HG02981 (cell line): ENCODE results near the gene STX17.
"Not testable (repeated sequence)": the region's sequence is repeated elsewhere in the genome, so short reads cannot be mapped to it uniquely, and the experiment has no call there.

Experiments used
- ATAC-seq: cut with Tn5 transposase; IDR thresholded peaks from one replicate; pipeline ENCODE4 v1.9.1; 2021; ENCODE audit warnings: mild to moderate bottlenecking, moderate library complexity; ENCODE audit not compliant: unreplicated experiment

STX17 gene

DNA sequence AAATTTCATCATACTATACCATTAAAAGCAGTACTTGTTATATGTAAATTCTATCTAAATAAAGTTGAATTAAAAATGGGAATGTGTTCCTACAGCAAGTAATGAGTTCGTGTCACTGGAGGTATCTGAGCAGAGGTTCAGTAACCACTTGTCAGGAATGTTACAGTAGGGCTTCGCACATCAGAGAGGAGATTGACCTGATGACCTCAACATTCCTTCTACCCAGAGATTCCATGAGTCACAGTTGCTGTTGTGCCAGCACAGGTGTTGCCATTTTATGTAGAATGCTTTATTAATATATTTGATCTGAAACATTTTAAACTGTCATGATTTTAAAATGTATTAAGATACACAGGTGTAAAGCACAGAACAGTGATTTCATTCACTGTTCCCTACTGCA, 60.3 kb downstream of the STX17 start:
- ATAC-seq = no peak

DNA sequence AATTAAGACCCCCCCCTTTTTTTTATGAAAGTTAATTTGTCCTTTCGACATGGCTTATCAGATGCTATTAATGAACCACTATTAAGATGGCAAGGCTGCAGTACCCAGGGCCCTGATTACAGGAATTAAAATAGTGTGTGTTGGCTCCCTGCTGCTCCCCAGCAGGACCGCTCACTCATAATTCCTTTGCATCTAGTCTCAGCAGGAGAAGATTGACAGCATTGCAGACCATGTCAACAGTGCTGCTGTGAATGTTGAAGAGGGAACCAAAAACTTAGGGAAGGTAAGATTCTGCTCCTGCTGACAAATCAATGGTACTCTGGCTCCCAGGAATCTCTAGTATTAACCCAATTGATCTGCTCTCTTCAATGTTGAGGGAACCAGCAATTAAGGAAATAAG, 61.0 kb downstream of the STX17 start:
- ATAC-seq = no peak

DNA sequence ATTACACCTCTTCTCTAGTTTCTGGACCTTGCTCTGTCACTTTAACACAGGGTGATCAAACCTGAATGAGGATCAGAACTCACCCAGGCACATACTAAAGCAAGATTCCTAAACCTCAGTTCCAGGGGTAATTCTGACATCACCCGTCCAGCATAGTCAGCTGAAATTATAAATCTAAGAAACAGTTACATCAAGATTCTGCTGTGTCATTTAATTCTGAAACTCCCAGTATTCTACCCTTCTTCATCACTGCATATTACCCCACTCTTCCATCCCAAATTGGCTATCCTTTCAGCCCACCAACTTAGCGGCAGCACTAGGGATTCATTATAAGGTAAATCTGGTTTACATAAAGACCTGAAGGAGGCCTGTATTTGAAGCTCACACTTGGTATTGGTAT, 64.0 kb downstream of the STX17 start:
- no peak for ATAC-seq

DNA sequence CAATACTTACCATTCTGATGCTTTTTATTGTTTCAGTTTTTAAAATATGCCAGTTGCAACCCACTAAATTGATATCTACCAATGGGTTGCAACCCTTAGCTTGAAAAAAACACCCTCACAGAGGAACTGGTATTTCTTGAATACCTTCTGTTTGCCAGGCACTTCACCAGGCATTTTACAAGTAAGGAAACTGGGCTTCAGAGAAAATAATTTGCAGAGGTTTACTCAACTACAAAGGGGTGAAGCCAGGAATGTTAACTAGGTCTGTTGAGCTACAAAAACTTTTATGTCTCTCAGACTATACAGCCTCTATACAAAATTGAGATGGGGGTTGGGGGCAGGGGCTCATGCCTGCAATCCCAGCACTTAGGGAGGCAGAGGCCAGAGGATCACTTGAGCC, 65.0 kb downstream of the STX17 start:
- ATAC-seq = no peak

DNA sequence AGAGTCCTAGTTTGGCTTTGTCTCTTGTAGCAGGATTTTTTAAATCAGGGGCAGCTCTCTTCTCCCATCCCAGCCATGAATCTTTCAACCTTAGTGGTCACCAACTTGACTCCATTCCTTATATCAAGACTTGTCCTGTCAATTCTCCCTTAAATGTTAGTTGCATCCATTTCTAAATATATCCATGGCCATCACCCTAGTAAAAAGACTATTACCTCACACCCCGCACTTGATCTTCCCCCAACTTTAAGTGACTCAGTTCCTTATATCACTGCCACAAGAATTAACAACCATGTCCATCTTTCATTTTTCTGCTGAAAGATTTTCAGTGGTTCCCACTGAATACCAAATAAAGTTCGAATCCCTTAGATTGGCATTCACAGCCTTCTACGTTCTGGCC, 67.0 kb downstream of the STX17 start:
- no peak for ATAC-seq

DNA sequence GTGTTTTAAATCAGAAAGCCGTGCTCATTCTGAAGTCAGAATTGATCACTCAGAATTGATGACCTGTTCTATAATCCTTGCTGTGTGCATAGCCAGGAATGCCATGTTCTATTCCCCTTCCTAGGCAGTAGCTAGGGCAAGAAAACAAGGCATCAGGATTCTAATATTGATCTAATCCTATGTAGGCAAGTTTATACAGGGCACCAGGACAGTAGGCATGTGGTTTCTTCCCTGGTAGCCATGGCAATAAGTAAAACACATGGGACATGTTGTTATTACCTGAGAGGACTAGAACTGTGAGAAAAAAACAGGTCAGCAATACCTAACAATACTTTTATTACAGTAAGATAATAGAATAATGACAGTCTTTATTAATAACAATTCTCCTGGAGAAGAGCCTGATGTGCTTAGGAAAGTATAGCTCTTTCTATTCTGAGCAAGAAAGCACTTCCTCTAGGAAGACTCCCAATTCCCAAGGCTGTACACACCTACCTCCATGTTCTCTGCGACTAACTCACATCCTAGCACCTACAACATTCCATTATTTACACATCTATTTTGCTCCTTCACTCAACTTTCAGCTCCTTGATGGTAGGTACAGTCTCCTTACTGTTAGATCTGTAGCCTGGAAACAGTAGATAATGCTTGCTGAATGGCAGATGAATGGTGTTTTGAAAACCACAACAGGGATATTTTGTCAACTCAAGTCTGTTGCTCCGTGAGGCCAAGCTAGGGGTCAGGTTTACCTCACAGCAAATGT, 70.8 kb downstream of the STX17 start:
- ATAC-seq = no peak

DNA sequence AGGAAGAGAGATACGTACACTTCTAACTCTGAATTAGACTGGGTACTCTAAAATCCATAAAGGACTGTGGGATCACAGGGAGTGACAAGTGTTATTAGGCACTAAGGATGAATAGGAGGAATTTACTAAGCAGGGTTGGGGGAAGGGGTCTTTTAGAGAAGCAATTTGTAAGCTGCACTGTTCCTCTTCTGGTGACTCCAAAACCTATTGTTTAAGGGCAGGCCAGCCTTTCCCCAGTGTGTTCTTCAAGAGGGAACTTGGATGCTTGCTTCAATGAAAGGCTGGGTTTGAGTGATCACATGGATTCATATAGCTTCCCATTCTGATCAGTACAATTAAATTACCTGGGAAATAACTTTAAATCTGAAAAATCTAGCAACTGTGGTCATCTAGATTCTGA, 71.8 kb downstream of the STX17 start:
- ATAC-seq = no peak

DNA sequence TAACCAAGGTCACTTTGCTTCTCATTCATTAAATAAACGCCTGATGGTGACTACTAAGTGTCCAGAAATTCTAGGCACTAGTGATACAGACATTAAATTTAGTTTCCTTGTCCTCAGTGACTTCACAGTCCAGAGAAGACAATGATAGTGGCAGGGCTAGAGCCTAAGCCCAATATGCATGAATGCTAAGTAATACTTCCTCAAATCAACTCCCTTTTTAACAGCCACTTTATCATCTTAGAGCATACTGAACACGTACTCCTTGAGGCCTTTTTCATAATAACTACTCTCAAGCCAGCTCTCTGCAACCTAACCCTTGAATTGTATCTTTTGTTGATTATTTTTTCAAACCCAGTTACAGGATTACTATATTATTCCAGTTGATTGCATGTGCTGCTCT, 74.1 kb downstream of the STX17 start:
- no peak for ATAC-seq

DNA sequence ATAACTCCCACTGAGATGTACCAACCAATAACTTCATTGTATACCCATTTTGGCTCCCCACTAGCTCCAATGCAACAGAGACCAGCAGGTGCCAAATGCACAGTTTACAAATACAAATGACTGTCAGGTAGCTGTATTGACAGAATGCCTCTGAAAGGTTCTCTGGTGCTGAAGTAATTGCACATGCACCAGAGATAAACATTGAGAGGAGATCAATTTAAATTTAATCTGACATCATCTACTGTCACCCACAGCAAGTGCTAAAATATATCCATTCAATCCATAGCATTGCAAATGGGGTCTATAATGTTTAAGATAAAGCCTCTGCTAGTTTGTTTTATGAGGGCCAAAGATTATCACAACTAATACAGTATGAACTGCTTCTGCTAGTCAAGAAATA, 80.2 kb downstream of the STX17 start:
- no peak for ATAC-seq

DNA sequence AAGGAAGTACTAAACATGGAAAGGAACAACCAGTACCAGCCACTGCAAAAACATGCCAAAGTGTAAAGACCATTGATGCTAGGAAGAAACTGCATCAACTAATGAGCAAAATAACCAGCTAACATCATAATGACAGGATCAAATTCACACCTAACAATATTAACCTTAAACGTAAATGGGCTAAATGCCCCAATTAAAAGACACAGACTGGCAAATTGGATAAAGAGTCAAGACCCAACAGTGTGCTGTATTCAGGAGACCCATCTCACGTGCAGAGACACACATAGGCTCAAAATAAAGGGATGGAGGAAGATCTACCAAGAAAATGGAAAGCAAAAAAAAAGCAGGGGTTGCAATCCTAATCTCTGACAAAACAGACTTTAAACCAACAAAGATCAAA, 84.1 kb downstream of the STX17 start:
- not testable (repeated sequence) for ATAC-seq

DNA sequence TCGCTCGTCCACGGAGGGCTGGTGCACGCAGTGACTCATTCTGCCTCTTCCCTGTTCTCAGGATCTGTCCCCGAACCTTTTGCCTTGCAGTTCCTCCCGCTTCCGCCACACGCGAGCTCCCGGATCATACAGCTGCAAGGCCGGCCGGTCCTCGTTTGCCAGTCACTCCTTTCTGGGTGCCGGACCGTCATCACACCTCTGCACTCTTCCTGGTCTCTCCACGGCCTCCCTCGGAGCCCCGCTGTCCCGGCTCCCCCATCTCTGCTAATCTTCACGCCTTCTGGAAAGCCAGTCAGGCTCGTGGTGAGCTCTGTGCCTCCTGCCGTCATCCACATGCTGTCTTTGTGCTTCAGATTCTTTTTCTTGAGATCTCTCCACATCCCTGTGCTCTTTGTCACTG, 91.8 kb downstream of the STX17 start:
- no peak for ATAC-seq

DNA sequence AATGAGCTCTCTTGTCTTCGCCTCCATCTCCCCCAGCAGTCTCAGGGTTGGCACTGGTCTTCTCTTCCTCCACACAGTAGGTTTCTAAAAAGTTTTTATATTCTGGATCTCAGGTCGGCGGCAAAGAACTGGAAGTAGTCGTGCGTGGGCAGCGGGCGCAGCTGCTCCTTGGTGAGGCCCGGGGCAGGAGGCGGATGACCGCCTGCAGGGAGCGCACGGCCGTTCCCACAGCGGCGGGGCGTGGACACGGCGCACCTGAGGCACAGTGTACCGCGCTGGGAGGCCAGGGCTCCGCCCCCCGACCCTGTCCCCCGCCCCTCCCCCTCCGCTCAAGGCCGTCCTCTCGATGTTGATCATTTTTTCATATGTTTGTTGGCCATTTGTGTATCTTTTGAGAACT, 92.4 kb downstream of the STX17 start:
- no peak for ATAC-seq

DNA sequence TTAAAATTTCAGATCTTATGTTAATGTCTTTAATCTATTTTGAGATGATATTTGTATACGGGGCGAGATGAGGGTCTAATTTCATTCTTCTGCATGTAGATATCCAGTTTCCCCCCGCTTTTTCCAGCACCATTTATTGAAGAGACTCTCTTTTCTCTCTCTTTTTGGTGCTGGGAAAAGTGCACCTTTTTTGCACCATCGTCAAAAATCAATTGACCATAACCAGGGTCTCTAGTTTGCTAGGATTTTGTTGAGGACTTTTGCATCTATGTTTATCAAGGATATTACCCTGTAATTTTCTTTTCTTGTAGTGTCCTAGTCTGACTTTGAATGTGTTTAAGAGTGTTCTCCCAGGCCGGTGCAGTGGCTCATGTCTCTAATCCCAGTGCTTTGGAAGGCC, 93.3 kb downstream of the STX17 start:
- ATAC-seq = no peak

DNA sequence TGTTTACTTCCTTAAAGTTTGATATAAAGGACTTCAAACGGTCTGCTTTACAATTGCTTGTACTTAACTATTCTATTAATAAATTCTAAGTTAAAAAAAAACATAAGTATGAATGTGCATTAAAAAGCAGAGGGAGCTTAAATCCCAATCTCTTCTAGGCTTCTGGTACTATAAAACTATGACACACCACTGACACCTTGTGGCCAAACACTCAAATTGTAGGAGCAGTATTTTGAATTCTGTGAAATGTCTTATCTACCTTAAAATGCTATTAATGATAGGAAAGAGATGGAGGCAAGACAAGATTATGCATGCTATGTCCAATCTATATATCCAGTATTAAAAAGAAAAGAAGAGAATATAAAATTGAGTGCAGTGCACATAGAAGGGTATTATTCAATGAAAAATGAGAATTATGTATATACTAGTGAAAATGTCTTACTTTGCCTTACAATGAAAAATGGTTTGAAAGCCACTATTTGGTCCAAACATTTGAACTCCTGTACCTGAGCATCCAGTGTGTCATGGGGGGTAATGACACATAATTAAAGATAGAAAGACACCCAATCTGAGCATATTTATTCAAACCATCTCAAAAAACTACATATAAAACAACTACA, 104.7 kb downstream of the STX17 start:
- no peak for ATAC-seq

DNA sequence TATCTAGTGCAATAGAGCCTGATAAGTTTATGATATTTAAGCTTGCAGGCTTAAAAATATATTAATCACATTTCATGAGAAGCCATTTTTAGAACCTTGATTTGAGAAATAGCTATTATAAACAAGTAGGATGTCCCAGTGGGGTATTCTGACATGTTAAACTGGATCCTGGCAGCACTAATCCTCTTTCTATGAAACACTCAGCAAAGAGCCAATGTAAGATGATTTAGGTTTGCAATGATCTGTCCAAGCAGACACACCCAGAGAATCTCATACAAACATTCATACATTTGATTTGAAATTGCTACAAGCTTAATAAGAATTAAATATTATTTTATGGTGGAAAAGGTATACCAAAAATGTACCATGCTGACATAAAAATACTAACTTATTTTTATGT, 105.8 kb downstream of the STX17 start:
- no peak for ATAC-seq

DNA sequence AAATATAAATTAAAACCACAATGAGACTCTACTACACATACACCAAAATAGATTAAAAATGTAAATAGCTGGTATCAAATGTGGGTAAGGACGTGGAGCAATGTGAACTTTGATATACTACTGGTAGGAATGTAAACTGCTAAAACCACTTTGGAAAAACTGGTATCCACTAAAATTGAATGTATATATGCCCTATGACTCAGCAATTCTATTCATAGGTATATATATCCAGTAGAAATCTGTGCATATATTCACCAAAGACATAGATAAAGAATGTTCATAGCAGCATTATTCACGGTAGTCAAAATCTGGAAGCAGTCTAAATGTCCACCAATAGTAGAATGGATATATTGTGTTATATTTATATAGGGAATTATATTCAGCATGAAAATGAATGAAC, 107.1 kb downstream of the STX17 start:
- no peak for ATAC-seq

DNA sequence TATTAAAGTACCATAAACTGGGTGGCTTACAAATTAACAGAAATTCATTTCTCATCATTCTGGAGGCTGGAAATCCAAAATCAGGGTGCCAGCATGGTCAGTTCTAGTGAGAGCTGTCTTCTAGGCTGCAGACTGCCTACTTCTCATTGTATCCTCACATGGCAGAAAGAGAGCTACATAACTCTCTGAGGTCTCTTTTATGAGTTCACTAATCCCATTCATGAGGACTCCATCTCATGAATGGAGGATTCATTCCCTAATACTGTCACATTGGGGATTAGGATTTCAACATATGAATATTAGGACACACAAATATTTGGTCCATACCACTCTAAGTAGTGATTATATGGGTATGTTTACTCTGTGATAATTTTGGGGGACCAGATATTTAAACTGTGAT, 108.4 kb downstream of the STX17 start:
- no peak for ATAC-seq

DNA sequence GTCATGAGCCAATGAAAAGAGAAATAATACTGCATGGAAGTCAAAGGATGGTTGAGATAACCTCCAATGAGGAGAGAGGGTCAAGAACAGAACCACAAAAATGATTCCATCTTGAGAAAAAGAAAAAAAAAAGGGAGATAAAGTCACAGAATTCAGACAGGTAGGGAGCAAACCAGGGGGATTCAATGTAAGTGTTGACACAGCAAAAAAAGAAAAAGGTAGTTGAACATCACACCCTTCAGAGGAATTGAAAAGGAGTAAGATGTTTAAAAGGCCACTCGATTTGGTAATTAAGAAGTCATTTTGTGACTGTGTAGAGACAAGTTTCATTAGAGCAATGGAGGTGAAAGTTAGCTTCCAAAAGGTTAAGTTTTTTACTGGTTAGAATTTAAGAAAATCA, 113.1 kb downstream of the STX17 start:
- ATAC-seq = no peak
